Ishikawa (cell line): ENCODE data around the gene LMO2.

Source experiments
- CEBPB ChIP-seq: IDR thresholded peaks from 2 replicates; pipeline ENCODE4 v1.6.1; 2012
- CREB1 ChIP-seq: IDR thresholded peaks from 2 replicates; pipeline ENCODE4 v1.6.1; 2012; ENCODE audit warnings: low read depth
- EP300 ChIP-seq: IDR thresholded peaks from 2 replicates; pipeline ENCODE4 v1.6.1; 2012; ENCODE audit warnings: borderline replicate concordance
- NFIC ChIP-seq: IDR thresholded peaks from 2 replicates; pipeline ENCODE4 v1.6.1; 2012
- RAD21 ChIP-seq: IDR thresholded peaks from 2 replicates; pipeline ENCODE4 v1.6.1; 2012; ENCODE audit warnings: low read depth
- TAF1 ChIP-seq: IDR thresholded peaks from 2 replicates; pipeline ENCODE4 v1.6.1; 2012; ENCODE audit warnings: low read depth, mild to moderate bottlenecking
- TCF12 ChIP-seq: IDR thresholded peaks from 2 replicates; pipeline ENCODE4 v1.6.1; 2012; ENCODE audit warnings: low read depth
- TEAD4 ChIP-seq: IDR thresholded peaks from 2 replicates; pipeline ENCODE4 v1.6.1; 2012
- YY1 ChIP-seq: IDR thresholded peaks from 2 replicates; pipeline ENCODE4 v1.6.1; 2012; ENCODE audit warnings: low read depth
- ZBTB7A ChIP-seq: IDR thresholded peaks from 2 replicates; pipeline ENCODE4 v1.6.1; 2012; ENCODE audit warnings: low read depth
- TF ChIP-seq, protein P1 (sequence below): IDR thresholded peaks from 2 replicates; pipeline ENCODE4 v1.6.1; 2012
- TF ChIP-seq, protein P2 (sequence below): IDR thresholded peaks from 2 replicates; pipeline ENCODE4 v1.6.1; 2012
- TF ChIP-seq, protein P3 (sequence below): IDR thresholded peaks from 2 replicates; pipeline ENCODE4 v1.6.1; 2012; ENCODE audit warnings: low read depth, mild to moderate bottlenecking

DNA sequence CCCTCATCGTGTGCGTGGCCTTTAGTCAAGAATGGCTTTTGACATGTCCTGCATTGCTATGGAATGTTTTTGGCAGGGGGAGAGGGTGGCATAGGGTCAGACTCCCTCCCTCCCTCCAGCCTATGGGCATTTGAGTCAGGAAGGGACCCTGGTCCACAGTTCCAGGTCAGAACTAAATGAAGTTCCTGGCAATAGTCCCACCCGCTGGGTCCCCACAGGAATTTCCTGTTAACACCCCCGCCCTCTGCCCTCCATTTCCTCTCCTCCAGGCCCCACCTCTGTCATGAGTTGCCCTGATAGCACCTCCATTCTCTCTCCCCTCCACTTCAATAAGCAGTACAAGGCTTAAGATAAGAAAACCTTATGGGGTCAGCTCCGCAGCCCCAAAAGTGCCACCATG is 40.8 kb upstream of the LMO2 start:
- TF ChIP-seq, protein P1, sequence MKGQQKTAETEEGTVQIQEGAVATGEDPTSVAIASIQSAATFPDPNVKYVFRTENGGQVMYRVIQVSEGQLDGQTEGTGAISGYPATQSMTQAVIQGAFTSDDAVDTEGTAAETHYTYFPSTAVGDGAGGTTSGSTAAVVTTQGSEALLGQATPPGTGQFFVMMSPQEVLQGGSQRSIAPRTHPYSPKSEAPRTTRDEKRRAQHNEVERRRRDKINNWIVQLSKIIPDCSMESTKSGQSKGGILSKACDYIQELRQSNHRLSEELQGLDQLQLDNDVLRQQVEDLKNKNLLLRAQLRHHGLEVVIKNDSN, result no peak
- TF ChIP-seq, protein P2, sequence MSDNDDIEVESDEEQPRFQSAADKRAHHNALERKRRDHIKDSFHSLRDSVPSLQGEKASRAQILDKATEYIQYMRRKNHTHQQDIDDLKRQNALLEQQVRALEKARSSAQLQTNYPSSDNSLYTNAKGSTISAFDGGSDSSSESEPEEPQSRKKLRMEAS, result no peak
- TF ChIP-seq EP300 (no peak), TAF1 (no peak), CREB1 (no peak), CEBPB (no peak), RAD21 (no peak), TEAD4 (no peak), TCF12 (no peak), YY1 (no peak), NFIC (no peak), ZBTB7A (no peak)
- TF ChIP-seq, protein P3, sequence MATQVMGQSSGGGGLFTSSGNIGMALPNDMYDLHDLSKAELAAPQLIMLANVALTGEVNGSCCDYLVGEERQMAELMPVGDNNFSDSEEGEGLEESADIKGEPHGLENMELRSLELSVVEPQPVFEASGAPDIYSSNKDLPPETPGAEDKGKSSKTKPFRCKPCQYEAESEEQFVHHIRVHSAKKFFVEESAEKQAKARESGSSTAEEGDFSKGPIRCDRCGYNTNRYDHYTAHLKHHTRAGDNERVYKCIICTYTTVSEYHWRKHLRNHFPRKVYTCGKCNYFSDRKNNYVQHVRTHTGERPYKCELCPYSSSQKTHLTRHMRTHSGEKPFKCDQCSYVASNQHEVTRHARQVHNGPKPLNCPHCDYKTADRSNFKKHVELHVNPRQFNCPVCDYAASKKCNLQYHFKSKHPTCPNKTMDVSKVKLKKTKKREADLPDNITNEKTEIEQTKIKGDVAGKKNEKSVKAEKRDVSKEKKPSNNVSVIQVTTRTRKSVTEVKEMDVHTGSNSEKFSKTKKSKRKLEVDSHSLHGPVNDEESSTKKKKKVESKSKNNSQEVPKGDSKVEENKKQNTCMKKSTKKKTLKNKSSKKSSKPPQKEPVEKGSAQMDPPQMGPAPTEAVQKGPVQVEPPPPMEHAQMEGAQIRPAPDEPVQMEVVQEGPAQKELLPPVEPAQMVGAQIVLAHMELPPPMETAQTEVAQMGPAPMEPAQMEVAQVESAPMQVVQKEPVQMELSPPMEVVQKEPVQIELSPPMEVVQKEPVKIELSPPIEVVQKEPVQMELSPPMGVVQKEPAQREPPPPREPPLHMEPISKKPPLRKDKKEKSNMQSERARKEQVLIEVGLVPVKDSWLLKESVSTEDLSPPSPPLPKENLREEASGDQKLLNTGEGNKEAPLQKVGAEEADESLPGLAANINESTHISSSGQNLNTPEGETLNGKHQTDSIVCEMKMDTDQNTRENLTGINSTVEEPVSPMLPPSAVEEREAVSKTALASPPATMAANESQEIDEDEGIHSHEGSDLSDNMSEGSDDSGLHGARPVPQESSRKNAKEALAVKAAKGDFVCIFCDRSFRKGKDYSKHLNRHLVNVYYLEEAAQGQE, result no peak
